Prostate gland (tissue), 2 donors: Measurements from ENCODE around the gene SUV39H2.

Experiments used
- POLR2AphosphoS5 ChIP-seq: sonication (generic); formaldehyde crosslinking; IDR thresholded peaks from one replicate; pipeline ENCODE4 v1.6.1; 2017; ENCODE audit warnings: antibody characterized with exemption
- TF ChIP-seq, protein P1 (sequence below), 4 experiments: fragments of 200-600 bp in 2 of 4; fragments of 450-650 bp in 2 of 4; sonication (generic) in 2 of 4; IDR thresholded peaks; 1 replicate in 3 of 4; 2 replicates in 1 of 4; pipeline ENCODE4 v1.5.1; 2016 to 2019; ENCODE audit warnings: antibody characterized with exemption in 4 of 4, mild to moderate bottlenecking in 2 of 4, moderate library complexity in 2 of 4

- TF ChIP-seq, protein P1, sequence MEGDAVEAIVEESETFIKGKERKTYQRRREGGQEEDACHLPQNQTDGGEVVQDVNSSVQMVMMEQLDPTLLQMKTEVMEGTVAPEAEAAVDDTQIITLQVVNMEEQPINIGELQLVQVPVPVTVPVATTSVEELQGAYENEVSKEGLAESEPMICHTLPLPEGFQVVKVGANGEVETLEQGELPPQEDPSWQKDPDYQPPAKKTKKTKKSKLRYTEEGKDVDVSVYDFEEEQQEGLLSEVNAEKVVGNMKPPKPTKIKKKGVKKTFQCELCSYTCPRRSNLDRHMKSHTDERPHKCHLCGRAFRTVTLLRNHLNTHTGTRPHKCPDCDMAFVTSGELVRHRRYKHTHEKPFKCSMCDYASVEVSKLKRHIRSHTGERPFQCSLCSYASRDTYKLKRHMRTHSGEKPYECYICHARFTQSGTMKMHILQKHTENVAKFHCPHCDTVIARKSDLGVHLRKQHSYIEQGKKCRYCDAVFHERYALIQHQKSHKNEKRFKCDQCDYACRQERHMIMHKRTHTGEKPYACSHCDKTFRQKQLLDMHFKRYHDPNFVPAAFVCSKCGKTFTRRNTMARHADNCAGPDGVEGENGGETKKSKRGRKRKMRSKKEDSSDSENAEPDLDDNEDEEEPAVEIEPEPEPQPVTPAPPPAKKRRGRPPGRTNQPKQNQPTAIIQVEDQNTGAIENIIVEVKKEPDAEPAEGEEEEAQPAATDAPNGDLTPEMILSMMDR (IDR thresholded peaks at IDR 0.05) = no peak
- no peak for TF ChIP-seq POLR2AphosphoS5
Observed at GRCh38 chr10:14910953-14911352, 32.3 kb downstream of the SUV39H2 start.
